ENCODE data around the gene MEDAG.

Gene MEDAG

GRCh38 chr13:30904043-30904442 is 2.0 kb upstream of the MEDAG start:
- no peak for TF ChIP-seq SPI1 (IDR thresholded peaks at IDR 0.05; ENCODE audit: borderline replicate concordance, low read depth)
- no peak for TF ChIP-seq POLR2AphosphoS5 (IDR thresholded peaks at IDR 0.05; ENCODE audit: low read depth)
- TF ChIP-seq GABPA (IDR thresholded peaks at IDR 0.05; ENCODE audit: low read depth), result no peak
- TF ChIP-seq, protein P1, sequence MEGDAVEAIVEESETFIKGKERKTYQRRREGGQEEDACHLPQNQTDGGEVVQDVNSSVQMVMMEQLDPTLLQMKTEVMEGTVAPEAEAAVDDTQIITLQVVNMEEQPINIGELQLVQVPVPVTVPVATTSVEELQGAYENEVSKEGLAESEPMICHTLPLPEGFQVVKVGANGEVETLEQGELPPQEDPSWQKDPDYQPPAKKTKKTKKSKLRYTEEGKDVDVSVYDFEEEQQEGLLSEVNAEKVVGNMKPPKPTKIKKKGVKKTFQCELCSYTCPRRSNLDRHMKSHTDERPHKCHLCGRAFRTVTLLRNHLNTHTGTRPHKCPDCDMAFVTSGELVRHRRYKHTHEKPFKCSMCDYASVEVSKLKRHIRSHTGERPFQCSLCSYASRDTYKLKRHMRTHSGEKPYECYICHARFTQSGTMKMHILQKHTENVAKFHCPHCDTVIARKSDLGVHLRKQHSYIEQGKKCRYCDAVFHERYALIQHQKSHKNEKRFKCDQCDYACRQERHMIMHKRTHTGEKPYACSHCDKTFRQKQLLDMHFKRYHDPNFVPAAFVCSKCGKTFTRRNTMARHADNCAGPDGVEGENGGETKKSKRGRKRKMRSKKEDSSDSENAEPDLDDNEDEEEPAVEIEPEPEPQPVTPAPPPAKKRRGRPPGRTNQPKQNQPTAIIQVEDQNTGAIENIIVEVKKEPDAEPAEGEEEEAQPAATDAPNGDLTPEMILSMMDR (IDR thresholded peaks at IDR 0.05; ENCODE audit: insufficient read depth, low read length), result no peak
- TF ChIP-seq REST (IDR thresholded peaks at IDR 0.05; ENCODE audit: insufficient replicate concordance, low read depth), result no peak
- Histone ChIP-seq H3K27ac (replicated peaks) (no peak overlapping the region), H3K4me3 (replicated peaks; ENCODE audit: insufficient read depth, low read length) (no peak overlapping the region), H3K27me3 (ENCODE audit: insufficient read depth, poor library complexity, severe bottlenecking) (peaks cover 61% of the 10 kb centered on the region)
- DNase-seq (ENCODE audit: low read depth in 1 of 2, low spot score in 1 of 2), result no peak

GRCh38 chr13:30906411-30907051 is 460 bp downstream of the MEDAG start:
- no peak for DNase-seq (ENCODE audit: low read depth in 1 of 2, low spot score in 1 of 2)
- peaks cover 52% of the 10 kb centered on the region for H3K27me3 ChIP-seq (ENCODE audit: insufficient read depth, poor library complexity, severe bottlenecking)
- no peak overlapping the region for H3K27ac ChIP-seq (replicated peaks)
- no peak overlapping the region for H3K4me3 ChIP-seq (replicated peaks; ENCODE audit: insufficient read depth, low read length)
- TF ChIP-seq POLR2AphosphoS5 (IDR thresholded peaks at IDR 0.05; ENCODE audit: low read depth) (no peak), GABPA (IDR thresholded peaks at IDR 0.05; ENCODE audit: low read depth) (no peak), REST (IDR thresholded peaks at IDR 0.05; ENCODE audit: insufficient replicate concordance, low read depth) (no peak), SPI1 (IDR thresholded peaks at IDR 0.05; ENCODE audit: borderline replicate concordance, low read depth) (no peak)
- TF ChIP-seq, protein P1 (IDR thresholded peaks at IDR 0.05; ENCODE audit: insufficient read depth, low read length), result no peak

- no peak overlapping the region for H3K27ac ChIP-seq (replicated peaks)
Measured at GRCh38 chr13:30907121-30907861, 1.2 kb downstream of the MEDAG start.

More at GRCh38 chr13:30907121-30907861, 1.2 kb downstream of the MEDAG start:
- Histone ChIP-seq H3K4me3 (replicated peaks; ENCODE audit: insufficient read depth, low read length) (no peak overlapping the region), H3K27me3 (ENCODE audit: insufficient read depth, poor library complexity, severe bottlenecking) (peaks cover 52% of the 10 kb centered on the region)
- DNase-seq (ENCODE audit: low read depth in 1 of 2, low spot score in 1 of 2), result no peak
- no peak for TF ChIP-seq GABPA (IDR thresholded peaks at IDR 0.05; ENCODE audit: low read depth)
- no peak for TF ChIP-seq SPI1 (IDR thresholded peaks at IDR 0.05; ENCODE audit: borderline replicate concordance, low read depth)
- no peak for TF ChIP-seq POLR2AphosphoS5 (IDR thresholded peaks at IDR 0.05; ENCODE audit: low read depth)
- TF ChIP-seq, protein P1 (IDR thresholded peaks at IDR 0.05; ENCODE audit: insufficient read depth, low read length), result no peak
- TF ChIP-seq REST (IDR thresholded peaks at IDR 0.05; ENCODE audit: insufficient replicate concordance, low read depth), result no peak

Data from HL-60 (cell line).